HG03558 (cell line): Measurements from ENCODE around the gene SPATA20.
A peak's percentile ranks its signal among the peaks of the same experiment; 100 is the strongest.

Source experiments
- ATAC-seq: cut with Tn5 transposase; IDR thresholded peaks from one replicate; pipeline ENCODE4 v1.9.1; 2021; ENCODE audit warnings: moderate number of reproducible peaks; ENCODE audit not compliant: unreplicated experiment; ENCODE audit errors: extremely low read depth

The SPATA20 gene

DNA sequence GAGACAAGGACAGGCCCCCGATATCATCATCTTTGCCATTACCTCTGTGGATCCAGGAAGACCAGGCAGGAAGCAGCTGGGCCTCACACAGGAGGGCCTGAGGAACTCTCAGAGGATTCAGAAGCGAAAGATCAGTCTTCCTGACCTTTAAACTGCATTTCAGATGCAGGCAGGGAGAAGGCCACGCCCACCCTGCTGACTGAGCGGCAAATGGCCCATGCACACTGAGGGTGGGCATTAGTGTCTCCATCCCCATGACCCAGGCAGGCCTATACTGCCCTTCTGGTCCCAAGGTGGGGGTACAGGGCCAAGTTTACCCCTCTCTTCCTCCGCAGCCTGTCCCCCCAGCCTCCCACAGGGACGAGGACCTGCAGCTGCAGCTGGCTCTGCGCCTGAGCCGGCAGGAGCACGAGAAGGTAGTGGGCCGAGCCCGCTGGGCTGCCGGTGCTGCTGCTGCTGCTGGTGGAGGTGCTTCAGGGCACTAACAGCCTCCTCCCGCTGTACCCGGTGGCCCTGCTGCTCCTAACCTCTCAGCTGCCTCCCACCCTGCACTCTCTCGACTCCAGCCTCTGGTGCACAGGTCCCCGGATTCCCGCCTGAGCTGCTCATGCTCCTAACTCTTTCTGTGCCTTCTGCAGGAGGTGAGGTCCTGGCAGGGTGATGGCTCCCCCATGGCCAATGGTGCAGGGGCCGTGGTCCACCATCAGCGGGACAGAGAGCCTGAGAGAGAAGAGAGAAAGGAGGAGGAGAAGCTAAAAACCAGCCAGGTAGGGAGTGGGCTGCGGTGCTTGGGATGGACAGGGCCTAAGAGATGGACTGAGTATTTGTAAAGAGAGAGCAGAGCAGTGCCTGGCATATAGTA lies 8.2 kb upstream of the SPATA20 start:
- no peak for ATAC-seq

DNA sequence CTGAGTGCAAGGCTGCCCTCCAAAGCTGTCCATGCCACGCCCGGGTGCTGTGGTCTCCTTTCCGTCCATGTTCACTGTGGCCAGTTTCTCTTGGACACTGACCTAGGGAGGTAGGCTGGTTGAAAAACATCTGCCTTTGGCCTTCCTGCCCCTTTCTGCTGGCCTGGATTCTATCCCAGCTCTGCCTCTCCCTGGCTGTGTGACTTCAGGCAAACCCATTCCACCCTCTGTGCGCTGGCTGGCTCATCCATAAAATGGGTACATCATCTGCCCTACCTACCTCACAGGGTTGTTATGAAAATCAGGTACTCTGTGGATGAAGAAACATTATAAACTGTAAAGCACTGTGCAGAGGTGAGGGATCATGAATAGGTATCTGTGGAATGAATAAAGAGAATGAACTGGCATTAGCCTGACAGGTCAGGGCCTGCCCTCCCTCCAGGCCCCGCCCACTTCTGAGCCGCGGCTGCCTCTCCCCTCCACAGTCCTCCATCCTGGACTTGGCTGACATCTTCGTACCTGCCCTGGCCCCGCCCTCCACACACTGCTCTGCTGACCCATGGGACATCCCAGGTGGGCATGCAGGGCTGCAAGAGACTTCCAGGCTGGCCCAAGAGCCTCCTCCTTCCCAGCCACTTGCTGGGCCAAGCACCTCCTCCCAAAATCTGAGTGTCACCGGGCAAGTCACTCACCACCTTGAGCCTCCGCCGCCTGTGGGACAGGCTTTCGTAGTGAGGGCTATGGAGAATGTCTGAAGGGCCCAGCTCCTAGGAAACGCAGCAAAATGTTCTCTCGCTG lies 7.0 kb upstream of the SPATA20 start:
- no peak for ATAC-seq

DNA sequence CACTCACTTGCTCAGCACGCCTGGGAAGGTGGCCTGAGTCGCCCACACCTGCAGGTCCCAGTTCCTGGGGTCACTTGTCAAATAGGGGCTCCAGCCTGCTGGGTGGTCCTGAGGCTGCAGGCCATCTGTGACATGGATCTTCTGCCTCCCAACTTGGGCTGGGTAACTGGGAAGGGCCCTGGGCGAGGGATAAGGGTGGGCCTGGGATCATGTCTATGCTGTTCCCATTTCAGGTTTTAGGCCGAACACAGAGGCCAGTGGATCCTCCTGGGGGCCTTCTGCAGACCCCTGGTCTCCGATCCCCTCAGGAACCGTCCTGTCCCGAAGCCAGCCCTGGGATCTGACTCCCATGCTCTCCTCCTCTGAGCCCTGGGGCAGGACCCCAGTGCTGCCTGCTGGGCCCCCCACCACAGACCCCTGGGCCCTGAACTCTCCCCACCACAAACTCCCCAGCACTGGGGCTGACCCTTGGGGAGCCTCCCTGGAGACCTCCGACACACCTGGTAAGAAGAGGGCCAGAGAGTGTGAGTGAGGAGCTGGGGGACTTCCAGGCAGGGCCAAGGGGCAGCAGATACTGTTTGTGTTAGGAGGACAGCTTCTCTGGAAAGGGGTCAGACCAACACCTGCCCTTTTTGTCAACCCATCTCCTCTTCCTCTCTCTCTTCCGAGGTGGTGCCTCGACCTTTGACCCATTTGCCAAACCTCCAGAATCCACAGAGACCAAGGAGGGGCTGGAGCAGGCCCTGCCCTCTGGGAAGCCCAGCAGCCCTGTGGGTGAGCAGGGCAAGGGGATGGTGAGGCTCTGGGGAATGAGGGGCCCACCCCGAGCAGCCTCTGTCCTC lies 6.2 kb upstream of the SPATA20 start:
- ATAC-seq, result no peak

DNA sequence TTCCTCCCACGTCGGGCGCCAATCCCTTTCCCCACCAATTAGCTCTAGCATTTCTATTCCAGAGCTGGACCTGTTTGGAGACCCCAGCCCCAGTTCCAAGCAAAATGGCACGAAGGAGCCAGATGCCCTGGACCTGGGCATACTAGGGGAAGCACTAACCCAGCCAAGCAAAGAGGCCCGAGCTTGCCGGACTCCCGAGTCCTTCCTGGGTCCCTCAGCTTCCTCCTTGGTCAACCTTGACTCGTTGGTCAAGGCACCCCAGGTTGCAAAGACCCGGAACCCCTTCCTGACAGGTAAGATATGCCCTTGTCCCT lies 5.6 kb upstream of the SPATA20 start:
- ATAC-seq, result no peak

DNA sequence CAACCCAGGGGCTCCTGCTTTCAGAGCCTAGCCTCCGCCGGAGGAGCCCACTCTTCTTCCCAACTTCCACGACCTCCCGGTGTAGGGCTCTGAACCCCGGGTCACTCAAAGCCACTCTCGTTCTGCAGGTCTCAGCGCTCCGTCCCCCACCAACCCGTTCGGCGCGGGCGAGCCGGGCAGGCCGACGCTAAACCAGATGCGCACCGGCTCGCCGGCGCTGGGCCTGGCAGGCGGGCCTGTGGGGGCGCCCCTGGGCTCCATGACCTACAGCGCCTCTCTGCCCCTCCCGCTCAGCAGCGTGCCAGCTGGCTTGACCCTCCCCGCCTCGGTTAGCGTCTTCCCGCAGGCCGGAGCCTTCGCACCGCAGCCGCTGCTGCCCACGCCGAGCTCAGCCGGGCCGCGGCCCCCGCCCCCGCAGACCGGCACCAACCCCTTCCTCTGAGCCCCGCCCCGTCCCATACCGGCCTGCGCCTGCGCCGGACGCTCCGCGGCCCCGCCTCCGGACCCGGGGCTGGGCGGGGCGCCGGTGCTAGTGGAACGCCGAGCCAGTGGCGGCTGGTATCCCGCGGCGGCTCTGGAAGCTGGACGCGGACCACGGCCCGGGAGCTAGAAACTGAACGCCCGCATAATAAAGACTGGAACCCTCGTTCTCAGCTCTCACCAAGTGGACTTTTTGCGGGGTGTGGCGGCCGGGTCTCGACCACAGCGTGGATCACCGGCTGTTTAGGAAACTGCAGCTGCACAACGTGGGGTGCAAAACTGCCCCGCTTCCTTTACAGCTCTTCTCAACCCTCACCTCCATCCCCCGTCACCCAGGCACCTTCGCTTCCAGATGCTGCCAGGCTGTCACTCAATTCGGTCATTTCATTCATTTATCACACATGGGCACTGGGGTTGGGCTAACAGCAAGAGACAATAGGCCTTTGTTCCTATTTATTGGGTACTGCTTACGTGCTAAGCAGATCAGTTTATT lies 5.0 kb upstream of the SPATA20 start:
- ATAC-seq, result peak; percentile 45

DNA sequence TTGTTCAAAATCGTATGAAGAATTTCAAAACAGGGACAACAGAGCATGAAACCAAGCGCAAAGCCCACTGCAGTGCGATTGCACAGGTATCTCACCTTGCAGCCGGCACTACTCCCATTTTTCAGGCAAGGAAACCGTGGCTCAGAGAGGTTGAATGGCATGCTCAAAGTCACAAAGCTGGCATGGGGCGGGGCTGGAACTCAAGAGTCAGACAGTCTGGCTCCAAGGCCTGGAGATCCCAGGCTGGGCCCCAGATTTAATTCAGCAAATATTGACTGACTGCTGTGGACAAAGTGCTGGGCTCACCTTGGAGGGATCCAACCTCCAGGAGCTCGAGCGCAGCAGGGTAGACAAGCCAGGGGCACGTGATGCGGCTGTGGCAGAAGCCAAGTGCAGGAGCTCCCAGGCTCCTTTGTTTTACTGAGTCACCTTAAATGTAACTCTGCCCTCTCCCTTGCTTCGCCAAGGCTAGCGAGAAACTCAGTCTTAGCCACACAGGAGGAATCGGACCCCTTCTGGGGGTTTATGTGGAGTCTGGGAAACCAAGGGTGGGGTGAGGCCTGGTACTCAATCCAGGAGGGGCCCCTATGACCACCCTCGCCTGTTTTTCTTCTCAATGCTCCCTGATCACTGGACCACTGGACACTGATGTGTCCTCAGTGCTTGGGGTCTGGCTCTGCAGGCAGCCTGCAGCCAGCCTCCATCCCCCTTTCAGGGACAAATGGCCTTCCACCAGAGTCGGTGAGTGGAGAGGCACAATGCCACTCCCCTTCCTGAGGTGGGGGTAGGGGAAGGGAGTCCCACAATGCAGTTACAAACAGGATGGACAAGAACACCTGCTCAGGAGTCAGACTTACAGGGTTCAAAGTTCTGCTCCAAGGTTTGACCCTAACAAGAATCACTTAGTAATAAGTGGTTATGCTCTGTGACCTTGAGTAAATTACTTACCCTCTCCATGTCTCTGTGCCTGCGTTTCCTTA lies 3.9 kb upstream of the SPATA20 start:
- no peak for ATAC-seq

DNA sequence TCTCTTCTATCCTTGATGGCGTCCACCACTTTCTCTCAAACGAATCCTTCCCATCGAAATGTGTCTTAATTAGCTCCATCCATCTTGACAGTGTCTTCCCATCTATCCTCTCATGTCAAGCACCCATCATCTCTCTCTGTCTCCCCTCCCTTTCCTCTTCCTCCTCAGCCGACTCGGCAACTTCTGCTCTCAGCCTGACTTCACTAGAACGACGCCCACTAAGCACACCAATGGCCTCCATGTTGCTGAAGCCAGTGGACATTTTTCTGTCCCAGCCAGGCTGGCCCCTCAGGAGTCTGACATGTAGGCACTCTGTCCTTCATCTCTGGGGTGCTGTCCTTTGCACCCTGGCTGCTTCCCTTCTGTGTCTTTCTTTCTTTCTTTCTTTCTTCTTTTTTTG lies 2.5 kb upstream of the SPATA20 start:
- no peak for ATAC-seq

DNA sequence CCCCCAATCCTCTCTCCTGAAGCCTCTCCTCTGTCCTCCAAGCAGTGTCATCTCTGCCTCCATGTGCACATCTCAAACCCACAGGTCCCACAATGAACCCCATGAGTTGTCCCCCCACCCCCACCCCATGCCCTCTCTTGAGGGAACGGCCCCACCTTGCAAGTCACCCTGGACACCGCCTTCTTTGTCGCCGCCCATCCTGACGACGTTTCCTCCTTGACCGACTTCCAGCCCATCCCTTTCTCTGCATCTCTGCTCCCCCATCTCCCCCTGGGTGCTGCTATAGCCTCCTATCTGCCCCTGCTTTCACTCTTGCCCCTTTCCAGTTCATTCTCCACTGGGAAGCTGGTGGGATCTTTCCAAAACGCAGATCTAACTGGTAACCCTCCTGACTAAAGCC lies 1.7 kb upstream of the SPATA20 start:
- ATAC-seq, result no peak

DNA sequence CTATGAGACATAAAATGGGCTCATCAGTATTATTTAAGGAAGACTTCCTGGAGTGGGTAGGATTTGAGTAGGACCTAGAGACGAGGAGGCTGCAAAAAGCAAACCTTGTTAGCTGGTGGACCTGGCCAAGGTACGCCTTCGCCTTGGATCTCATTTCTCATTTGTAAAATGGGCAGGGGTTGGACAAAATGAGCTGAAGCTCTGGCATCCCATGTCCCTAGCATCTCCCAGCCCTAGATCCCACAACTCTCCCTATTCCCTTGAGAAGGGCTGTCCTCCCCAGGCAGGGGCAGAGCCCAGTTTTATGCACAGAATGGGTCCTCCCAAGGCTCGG lies 306 bp upstream of the SPATA20 start:
- no peak for ATAC-seq

DNA sequence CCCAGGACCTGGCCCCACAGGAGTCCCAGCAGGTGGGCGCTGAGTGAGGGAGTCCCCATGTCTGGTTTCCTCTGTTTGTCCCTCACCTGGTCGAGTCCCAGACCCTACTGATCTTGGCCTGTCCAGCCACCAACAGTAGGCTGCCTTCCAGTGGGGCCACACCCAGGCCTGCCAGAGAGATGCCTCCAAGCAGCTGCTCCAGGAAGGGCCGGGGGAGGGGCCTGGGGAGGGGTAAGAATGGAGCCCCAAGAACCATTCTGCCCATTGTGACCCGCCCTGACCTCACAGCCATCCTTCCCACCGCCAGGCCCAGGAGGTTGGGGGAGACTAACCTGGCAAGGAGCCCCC lies 736 bp downstream of the SPATA20 start:
- no peak for ATAC-seq

DNA sequence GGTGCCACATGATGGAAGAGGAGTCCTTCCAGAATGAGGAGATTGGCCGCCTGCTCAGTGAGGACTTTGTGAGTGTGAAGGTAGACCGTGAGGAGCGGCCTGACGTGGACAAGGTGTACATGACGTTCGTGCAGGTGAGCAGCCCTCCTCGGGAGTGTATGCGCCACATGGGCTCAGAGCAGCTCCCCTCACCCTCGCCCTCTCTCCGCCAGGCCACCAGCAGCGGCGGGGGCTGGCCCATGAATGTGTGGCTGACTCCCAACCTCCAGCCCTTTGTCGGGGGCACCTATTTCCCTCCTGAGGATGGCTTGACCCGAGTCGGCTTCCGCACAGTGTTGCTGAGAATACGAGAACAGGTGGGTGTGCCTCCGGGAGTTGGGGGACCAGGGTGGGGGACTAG lies 1.9 kb downstream of the SPATA20 start:
- ATAC-seq, result no peak

DNA sequence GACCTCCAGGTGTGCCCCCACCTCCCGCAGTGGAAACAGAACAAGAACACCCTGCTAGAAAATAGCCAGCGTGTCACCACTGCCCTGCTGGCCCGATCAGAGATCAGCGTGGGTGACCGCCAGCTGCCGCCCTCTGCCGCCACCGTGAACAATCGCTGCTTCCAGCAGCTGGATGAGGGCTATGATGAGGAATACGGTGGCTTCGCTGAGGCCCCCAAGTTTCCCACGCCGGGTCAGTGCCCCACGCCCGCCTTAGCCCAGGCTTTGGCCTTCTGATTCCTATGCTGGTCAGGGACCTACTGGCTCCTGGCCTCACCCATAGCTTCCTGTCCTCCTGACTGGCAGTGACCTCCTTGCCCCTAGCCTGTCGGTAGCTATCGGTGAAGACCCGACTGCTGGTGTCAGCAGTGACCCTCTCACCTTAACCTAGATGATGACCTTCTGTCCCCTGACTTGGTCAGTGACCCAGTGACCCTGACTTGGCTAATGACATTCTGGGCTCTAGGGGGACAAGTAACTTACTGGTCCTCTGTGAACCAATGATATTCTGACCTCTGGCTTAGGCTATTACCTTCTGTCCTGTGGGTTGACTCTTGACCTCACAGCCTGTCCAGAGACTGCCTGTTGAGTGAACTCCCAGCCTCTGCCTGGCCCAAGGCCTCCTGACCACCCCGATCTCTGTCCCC lies 2.4 kb downstream of the SPATA20 start:
- ATAC-seq, result no peak

DNA sequence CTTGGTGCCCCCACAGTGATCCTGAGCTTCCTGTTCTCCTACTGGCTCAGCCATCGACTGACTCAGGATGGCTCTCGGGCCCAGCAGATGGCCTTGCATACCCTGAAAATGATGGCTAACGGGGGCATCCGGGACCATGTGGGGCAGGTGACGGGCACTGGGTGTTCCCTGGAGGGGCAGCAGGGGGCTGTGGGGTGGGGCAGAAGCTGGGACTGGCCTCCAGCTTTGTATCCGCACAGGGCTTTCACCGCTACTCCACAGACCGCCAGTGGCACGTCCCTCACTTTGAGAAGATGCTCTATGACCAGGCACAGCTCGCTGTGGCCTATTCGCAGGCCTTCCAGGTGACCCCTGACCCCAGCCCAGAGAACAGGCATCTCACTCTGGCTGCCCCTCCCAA lies 3.0 kb downstream of the SPATA20 start:
- no peak for ATAC-seq

DNA sequence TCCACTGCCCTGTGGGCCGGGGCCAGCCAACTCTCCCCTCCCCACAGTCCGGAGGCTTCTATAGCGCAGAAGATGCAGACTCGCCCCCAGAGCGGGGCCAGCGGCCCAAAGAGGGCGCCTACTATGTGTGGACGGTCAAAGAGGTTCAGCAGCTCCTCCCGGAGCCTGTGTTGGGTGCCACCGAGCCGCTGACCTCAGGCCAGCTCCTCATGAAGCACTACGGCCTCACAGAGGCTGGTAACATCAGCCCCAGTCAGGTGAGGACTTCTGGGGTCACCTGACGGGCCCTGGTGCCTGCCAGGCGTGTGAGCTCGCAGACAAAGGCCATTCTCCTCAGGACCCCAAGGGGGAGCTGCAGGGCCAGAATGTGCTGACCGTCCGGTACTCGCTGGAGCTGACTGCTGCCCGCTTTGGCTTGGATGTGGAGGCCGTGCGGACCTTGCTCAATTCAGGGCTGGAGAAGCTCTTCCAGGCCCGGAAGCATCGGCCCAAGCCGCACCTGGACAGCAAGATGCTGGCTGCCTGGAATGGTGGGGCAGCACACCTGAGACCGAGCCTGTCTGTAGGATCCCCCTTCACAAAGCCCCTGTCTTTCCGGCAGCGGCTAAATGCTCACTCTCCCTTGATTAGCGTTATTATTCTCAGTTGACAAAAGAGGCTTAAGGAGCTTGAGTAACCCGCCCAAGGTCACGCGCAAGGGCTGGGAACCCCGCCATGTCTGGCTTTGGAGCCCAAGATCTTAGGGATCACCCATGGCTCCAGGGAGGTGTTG lies 3.9 kb downstream of the SPATA20 start:
- ATAC-seq, result no peak

DNA sequence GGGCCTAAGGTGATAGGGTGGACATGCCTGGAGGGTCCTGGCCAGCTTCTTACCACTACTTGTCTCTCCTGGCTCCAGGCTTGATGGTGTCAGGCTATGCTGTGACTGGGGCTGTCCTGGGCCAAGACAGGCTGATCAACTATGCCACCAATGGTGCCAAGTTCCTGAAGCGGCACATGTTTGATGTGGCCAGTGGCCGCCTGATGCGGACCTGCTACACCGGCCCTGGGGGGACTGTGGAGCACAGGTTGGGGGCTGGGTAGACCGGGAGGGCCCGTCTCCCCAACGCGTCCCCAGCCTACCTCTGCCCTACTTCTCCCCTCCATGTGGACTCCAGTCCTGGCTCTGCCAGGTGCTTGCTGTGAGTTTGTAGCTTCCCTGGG lies 4.5 kb downstream of the SPATA20 start:
- no peak for ATAC-seq

DNA sequence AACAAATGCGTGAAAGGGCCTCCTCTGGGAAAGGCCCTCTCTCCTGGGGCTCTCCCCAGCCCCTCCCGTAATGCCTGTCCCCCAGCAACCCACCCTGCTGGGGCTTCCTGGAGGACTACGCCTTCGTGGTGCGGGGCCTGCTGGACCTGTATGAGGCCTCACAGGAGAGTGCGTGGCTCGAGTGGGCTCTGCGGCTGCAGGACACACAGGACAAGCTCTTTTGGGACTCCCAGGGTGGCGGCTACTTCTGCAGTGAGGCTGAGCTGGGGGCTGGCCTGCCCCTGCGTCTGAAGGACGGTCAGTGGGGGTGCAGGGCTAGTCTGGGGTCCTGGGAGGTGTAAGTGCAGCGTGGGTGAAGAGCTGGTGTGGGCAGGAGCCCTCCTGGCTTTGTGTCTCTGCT lies 4.9 kb downstream of the SPATA20 start:
- ATAC-seq, result no peak

DNA sequence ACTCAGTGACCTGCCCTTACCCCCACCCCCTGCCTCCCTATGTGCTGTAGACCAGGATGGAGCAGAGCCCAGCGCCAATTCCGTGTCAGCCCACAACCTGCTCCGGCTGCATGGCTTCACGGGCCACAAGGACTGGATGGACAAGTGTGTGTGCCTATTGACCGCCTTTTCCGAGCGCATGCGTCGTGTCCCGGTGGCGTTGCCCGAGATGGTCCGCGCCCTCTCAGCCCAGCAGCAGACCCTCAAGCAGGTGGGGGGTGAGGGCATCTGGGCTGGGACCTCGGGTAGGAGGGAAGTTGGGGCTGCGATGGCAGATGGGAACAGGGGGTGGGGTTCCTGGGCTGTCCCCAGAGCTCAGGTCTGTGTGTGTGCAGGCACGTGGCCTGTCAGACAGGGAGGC lies 7.2 kb downstream of the SPATA20 start:
- no peak for ATAC-seq

DNA sequence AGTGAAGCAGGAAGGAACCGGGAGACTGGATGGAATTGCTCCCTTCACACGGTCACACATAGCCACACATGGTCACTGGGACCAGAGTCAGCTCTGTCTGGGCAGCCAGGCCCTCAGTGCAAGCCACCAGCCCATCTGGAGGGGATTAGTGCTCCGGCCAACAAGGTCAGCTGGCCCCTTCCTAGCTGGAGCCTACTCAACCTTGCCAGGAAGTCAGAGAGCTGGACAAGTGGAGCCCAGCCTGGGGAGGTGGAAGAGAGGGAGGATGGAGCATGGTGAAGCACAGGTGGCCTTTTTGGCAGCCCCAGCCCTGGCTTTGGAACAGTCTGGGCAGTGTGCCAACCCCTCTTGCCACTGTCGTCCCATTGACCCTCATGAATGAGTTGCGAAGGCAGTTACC lies 9.8 kb downstream of the SPATA20 start:
- ATAC-seq, result no peak
